GM18508 (cell line): Measurements from ENCODE around the gene DTX3.
A peak's percentile ranks its signal among the peaks of the same experiment; 100 is the strongest.

Experiments
- ATAC-seq: cut with Tn5 transposase; IDR thresholded peaks from one replicate; pipeline ENCODE4 v1.9.1; 2021; ENCODE audit warnings: moderate number of reproducible peaks; ENCODE audit not compliant: insufficient read depth, unreplicated experiment

Gene DTX3

GRCh38 chr12:57605811-57606311 lies 1.2 kb downstream of the DTX3 start:
- ATAC-seq, result no peak

GRCh38 chr12:57606399-57606798 lies 1.8 kb downstream of the DTX3 start:
- ATAC-seq, result no peak

- ATAC-seq, result no peak
Observed at GRCh38 chr12:57606821-57607220, 2.2 kb downstream of the DTX3 start.

DNA sequence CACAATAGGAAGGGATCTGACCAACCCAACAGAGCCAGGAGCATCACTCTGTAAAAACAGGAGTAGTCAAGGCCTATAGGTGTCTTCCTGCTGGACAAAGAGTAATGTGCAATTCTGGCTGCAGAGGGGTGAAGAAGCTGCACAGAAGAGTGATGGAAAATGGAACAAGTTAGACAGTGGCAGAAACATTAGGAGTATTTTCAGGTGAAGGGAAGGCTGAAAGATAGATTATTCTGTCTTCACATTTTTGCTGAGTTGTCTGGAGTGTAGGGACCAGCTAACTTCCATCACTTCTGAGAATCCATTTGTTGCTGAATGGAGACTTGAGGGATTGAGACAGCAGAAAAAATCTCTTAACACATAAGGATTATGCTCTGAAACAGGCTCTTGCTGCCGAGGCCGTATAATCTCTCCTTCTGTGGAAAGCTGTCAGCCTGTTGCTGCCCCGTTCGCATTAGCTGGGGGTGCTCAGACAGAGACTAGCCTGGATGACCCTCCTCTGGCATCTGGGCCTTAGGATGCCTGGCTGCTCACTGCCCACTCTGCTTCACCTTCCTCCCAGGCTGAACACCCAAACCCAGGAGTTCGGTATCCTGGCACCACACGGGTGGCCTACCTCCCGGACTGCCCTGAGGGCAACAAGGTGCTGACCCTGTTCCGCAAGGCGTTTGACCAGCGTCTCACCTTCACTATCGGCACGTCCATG lies 3.5 kb downstream of the DTX3 start:
- ATAC-seq, result no peak

DNA sequence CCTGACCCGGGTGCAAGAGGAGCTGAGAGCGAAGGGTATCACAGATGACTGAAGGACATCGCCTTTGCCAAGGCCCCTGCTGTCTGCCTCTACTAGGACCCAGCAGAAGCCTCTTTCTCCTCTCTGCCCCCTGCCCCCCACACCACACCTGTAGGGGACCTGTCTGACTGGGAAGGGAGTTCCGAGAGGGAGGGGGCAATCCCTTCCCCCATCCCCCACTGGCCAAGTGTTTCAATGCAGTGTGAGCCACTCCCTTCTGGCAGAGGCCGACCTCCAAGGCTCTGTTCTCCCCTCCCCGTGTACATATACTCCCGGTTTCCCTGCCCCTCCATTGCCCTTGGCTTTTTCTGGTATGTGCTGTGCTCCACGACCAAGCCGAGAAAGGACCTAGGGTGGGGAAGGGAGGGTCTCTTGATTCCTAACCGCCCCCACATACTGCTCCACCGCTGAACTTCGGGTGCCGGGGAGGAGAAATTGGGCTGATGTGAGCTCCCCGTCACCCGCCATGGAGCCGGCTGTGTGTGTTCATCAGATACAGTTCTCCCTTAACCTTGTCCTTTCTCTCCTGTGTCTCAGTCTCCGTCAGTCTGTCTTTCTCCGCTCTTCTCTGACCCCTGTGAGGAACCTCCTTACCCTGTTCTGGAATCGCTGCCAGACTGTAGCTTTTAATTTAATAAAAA lies 4.6 kb downstream of the DTX3 start:
- no peak for ATAC-seq

DNA sequence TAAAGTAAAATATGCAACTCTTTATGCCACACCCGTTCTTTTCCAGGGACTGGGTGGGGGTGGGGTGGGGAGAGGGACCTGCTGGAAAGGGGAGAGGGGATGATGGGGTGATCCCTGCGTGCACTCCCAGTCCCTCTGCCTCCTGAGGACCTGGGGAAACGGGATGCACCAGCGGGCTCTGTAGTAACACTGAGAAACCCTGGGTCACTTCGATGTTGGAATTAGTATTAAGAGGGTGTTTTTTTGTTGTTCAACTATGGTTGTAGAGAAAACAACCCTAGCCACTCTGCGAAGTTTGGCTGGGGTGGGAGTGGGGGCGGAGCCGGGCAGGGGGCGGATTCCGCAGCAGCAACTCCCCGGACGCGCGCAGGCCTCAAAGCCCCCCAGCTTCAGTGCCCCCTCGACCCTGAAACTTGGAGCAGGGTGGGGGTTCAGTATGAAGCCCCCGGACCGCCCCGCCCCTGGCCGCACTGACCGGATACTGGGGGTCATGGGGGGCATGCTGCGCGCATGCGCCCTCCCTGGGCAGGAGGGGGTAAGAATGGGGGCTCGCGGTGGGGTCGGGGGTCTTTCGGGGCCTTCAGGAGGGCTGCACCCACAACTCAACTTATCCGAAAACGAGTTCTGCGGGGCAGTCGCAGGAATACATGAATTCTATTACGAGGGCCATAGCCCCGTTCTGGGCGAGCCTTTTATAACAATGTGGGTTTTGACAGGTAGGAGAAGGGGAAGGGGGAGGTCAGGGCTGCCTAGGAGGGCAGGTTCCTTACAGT lies 5.3 kb downstream of the DTX3 start:
- ATAC-seq, result no peak

DNA sequence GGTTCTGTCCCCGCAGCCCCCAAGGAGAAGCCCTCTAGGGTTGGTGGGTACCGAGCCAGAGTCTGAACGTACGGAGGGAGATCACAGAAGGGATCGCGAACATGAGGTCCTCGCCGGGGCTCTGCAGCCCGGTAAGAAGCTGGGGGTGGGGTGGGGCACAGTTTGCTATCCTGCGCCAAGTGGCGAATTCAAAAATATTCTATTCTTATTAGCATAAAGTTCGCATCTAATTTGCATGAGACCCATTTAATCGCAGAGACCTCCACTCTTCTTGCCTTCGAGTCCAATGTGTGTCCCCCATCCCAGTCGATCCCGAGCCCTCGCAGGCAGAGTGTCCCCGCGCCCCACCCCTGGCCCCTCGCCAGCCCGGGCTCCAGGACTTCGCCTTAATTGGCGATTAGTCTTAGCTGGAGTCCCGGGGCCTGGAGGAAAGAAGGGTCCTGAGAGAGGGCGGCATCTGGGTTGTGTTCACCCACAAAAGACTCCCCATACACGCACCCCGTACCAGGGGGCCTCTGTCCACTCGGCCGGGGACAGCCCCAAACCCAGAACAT lies 6.0 kb downstream of the DTX3 start:
- no peak for ATAC-seq

- no peak for ATAC-seq
Observed at GRCh38 chr12:57611108-57611826, 6.6 kb downstream of the DTX3 start, which contains the start of gene ARHGEF25. Gene ARHGEF25, plus strand, starts transcription at chr12:57611435. Its CDS starts 460 bp downstream, at chr12:57611895.

DNA sequence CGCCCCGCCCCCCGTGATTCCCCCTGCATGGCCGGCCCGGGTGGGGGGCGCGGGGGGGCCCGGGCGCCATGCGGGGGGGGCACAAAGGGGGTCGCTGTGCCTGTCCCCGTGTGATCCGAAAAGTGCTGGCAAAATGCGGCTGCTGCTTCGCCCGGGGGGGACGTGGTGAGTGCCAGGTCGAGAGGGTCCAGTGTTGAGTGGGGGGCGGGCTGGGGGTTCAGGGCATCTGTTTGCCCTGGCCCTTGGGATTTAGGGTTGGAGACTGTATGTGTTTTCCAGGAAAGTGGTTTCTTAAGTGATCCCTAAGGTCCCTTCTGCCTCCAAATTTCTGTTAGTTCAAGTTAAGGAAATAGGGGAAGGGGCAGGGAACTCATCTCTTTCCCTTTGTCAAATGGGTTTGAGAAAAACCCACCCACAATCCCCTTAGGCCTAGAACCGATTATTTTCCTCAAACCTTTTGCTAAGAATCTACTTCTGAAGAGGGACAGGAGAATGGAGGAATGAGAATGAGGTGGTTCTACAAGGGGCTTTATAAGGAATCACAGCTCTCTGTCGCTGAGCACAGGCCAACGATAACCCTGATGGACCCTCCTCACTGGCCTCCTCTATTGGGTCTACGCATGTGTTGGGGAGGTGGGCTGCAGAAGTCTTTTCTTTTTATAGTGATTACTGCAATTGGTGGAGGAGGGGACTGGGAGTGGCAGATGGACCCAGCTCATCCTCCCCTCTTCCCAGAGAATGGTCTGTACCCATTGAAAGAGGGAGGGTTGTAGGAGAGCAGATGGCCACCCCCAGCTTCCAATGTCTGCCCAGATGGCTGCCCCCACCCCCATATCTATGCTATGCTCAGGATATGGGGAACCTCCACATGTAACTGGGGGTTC lies 7.4 kb downstream of the DTX3 start:
- ATAC-seq, result no peak

DNA sequence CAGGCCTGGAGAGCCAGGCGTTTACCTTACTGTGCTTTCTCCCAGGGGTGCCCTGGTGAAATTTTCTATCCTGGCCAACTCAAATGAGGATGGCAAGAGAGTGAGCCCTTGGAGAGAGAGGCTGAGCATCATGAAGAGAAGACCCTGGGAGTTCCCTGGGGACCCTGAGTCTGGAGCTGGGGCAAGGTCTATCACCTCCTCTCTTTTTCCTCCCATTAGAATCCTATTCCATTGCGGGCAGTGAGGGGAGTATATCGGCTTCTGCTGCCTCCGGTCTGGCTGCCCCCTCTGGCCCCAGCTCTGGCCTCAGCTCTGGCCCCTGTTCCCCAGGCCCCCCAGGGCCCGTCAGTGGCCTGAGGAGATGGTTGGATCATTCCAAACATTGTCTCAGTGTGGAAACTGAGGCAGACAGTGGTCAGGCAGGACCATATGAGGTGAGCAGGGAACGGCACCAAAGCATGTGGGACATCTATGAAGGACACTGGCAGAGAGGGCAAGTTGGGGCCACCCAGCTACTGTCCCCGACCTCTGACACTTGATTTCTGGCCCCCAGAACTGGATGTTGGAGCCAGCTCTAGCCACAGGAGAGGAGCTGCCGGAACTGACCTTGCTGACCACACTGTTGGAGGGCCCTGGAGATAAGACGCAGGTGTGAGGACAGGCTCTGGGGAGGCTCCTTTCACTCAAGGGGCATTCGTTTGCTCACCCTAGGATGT lies 8.2 kb downstream of the DTX3 start:
- no peak for ATAC-seq

GRCh38 chr12:57613427-57614109 lies 8.9 kb downstream of the DTX3 start:
- no peak for ATAC-seq

- ATAC-seq, result peak; percentile 43
Observed at GRCh38 chr12:57614178-57614947, 9.7 kb downstream of the DTX3 start.

GRCh38 chr12:57614948-57615500 lies 10.4 kb downstream of the DTX3 start:
- ATAC-seq, result no peak

DNA sequence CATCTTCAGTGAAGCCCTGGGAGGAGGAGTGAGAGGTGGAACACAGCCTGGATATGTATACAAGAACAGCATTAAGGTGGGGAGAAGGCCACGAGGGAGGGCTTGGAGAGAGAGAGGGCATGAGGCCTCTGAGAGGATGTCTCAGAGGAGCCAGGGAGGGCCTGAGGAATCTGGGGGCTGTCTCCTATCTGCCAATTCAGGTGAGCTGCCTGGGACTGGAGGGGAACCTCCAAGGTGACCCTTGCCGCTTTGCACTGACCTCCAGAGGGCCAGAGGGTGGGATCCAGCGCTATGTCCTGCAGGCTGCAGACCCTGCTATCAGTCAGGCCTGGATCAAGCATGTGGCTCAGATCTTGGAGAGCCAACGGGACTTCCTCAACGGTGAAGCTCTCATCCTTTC lies 11.0 kb downstream of the DTX3 start:
- ATAC-seq, result no peak

DNA sequence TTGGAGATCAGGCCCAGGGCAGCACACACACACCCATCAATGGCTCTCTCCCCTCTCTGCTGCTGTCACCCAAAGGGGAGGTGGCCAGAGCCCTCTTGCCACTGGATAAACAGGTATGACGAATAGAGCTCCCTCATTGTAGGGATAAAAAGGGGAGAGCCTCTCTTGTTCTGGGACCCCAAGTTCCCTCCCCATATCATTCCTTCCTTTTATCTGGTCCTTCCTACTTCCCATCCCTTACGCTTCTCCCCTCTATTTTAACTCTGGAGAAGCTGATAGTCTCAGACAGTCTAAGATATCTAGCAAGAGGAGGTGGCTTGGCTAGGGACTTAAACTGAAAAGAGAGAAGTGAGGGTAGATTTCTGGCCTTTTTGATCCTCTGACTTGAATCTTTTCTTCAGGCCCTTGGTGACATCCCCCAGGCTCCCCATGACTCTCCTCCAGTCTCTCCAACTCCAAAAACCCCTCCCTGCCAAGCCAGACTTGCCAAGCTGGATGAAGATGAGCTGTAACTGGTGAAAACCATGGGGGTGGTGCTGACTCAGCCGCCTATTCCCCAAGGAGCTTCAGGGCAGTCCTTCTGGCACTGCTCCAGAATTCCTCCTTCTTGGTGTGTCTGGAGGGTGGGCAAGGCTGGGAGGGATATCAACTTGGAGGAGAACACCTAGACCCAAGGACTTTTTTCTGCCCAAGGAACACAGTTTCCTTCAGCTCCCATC lies 11.9 kb downstream of the DTX3 start:
- no peak for ATAC-seq

GRCh38 chr12:57617942-57618341 lies 13.3 kb downstream of the DTX3 start:
- ATAC-seq, result no peak
